HL-60 (cell line): ENCODE data around the gene GPX1.

Experiments
- CTCF ChIP-seq: IDR thresholded peaks from one replicate; pipeline ENCODE4 v1.5.1; 2011; ENCODE audit warnings: low read length, control low read depth, inconsistent platforms; ENCODE audit not compliant: insufficient read depth
- GABPA ChIP-seq: IDR thresholded peaks from 2 replicates; pipeline ENCODE4 v1.6.1; 2012; ENCODE audit warnings: low read depth
- POLR2AphosphoS5 ChIP-seq: IDR thresholded peaks from 2 replicates; pipeline ENCODE4 v1.6.1; 2012; ENCODE audit warnings: low read depth
- REST ChIP-seq: IDR thresholded peaks from 2 replicates; pipeline ENCODE4 v1.6.1; 2012; ENCODE audit warnings: low read depth; ENCODE audit not compliant: insufficient replicate concordance

- TF ChIP-seq POLR2AphosphoS5 (no peak), CTCF (no peak), REST (no peak), GABPA (no peak)
Measured at GRCh38 chr3:49388289-49388820, 30.2 kb upstream of the GPX1 start.
